Measurements from ENCODE around the gene ATP9B. TPM values are rescaled to one million over a fixed set of nuclear protein-coding genes. Genes with fewer than 3 reads are reported as not detected.

Gene ATP9B
- total RNA-seq, 1 donor from 2014 or later, result 13.7 TPM

DNA sequence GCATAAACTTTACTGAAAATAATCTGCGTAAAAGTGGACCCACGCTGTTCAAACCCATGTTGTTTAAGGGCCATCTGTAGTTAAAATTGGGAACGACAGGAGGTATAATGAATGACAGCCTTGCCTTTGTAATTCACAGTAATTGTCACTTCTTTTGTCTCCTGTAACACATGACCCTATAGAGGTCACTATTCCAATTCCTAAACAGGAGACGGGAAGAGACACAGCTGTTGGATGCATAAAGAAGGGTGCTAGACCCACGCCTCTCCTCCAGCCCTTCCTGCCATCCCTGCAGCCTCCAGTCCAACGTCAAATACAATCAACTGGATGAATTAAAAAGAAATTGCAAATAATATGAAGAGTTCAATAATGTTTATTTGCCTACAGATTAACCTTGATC lies 263.5 kb downstream of the ATP9B start:
- no peak for ATAC-seq (ENCODE audit: poor library complexity)
- DNase-seq, result no peak
- intact Hi-C loops (cut with DNase I), result no loop called here

DNA sequence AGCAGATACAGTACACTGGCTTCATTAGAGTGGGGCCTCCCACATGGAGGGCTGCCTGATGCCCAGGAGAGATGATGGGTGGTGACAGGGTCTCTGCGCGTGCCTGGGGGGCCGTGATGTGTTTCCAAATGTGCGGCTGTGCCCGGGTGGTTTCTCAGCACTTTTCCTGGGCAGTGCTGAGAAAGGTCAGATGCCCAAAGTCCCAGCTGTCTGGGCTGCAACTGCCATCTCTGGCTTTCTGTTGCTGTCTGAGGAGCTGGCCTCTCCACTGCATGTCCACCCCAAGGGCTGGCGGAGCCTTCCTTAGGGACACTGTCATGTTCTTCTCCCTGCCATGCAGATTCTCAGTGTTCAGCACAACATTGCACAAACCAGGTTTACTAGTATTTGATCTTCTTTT lies 263.9 kb downstream of the ATP9B start:
- intact Hi-C loops (cut with DNase I), result no loop called here
- no peak for ATAC-seq (ENCODE audit: poor library complexity)
- DNase-seq, result no peak

DNA sequence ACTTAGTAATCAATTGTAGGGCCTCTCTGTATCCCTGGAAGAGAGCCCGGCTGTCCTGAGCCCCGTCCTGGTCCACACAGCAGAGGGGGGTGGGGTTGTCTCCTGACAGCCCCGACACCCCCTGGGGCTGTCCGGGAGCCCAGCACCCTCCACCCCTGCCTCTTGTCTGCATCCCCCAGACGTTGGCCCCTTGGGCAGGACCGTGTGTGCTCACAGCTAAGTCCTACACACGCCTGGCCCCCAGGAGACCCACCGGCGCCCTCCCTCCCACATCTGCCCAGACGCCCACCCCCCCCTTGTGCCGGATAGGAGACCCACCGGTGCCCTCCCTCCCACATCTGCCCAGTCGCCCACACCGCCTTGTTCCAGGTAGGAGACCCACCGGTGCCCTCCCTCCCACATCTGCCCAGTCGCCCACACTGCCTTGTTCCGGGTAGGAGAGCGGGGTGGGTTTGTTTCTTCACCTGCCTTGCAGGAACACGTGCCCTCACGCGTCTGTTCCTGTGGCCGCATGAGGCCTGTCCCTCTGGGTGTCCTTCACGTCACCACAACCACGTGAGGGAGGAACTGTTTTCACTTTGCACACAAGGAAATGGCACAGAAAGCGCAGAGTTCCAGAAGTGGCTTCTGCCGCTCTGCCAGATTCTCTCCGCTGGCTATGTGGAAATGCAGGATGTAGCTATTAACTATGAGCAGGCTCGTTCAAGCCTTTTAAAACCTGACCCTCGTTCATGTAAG lies 265.5 kb downstream of the ATP9B start:
- ATAC-seq (ENCODE audit: poor library complexity), result no peak
- DNase-seq, result no peak

DNA sequence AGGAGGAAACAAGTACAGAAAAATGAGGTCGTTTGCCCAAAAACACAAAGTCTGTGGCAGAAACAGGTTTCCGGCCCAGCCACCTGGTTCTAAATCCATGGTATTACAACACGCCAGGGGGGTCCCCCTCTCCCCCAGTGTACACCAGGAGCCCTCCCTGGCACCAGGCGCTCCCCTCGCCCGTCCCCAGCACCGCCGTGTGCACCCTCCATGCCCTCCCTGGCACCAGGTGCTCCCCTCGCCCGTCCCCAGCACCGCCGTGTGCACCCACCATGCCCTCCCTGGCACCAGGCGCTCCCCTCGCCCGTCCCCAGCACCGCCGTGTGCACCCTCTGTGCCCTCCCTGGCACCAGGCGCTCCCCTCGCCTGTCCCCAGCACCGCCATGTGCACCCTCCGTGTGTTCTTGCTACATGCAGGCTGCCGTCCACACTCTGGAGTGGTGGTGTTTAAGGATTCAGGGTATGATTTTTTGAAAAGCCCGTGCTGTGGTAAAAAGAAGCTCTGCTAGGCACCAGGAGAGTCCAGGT lies 266.7 kb downstream of the ATP9B start:
- intact Hi-C loops (cut with DNase I), result no loop called here
- no peak for ATAC-seq (ENCODE audit: poor library complexity)
- no peak for DNase-seq

More for the DNA sequence above, 265.5 kb downstream of the ATP9B start:
- intact Hi-C loops (cut with DNase I), result no loop called here

DNA sequence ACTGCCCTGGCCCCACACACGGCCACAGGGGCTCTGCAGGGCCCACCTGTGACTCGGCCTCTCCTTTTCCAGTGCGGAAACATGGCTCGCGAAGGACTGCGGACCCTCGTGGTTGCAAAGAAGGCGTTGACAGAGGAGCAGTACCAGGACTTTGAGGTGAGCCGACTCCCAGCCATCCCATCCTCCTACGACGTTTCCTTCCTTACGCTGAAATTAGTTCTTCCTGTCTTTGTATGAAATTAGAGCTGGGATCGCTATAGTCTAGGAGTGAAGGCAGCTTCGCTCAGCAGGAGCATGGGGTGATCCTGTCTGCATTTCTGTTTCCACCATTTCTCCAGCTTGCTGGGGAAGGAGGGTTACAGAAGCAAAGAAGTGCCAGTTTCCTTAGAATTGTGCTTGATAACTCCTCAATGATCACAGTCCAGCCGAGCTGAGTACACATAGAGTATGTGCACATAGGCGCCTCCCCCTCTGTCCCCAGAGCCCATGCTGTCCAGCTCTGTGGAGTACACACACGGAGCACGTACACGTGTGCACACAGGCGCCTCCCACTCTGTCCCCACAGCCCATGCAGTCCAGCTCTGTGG lies 267.5 kb downstream of the ATP9B start:
- ATAC-seq (ENCODE audit: poor library complexity), result no peak
- no peak for DNase-seq
- intact Hi-C loops (cut with DNase I), result no loop called here

DNA sequence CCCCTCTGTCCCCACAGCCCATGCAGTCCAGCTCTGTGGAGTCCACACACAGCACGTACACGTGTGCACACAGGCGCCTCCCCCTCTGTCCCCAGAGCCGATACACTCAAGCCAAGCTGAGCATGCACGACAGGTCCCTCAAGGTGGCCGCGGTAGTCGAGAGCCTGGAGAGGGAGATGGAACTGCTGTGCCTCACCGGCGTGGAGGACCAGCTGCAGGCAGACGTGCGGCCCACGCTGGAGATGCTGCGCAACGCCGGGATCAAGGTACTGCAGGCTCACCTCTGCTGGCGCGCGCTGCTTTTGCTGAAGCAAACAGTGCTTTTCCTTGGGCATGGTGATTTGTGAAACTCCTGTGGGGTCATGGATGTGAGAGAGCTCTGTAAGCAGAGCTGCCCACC lies 268.0 kb downstream of the ATP9B start:
- no peak for ATAC-seq (ENCODE audit: poor library complexity)
- no peak for DNase-seq
- intact Hi-C loops (cut with DNase I), result no loop called here

DNA sequence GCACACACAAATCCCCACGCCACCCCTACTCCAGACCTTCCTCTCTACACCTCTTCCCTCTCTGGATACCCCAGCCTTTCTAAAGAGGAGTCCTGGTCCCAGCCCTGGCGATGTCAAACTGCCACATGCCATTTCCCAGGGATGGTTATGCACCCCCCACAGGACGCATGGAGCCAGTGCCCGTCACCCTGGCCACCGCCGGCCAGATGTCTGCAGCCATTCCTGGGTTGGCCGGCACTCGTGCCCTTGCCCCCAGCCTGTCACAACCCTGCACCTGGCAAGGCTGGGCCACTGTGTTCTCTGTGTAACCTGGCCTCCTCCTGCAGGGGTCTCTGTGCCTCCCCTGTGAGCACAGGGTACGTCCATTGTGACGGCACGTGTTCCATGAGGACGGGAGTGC lies 268.4 kb downstream of the ATP9B start:
- intact Hi-C loops (cut with DNase I), result no loop called here
- no peak for ATAC-seq (ENCODE audit: poor library complexity)
- DNase-seq, result no peak

DNA sequence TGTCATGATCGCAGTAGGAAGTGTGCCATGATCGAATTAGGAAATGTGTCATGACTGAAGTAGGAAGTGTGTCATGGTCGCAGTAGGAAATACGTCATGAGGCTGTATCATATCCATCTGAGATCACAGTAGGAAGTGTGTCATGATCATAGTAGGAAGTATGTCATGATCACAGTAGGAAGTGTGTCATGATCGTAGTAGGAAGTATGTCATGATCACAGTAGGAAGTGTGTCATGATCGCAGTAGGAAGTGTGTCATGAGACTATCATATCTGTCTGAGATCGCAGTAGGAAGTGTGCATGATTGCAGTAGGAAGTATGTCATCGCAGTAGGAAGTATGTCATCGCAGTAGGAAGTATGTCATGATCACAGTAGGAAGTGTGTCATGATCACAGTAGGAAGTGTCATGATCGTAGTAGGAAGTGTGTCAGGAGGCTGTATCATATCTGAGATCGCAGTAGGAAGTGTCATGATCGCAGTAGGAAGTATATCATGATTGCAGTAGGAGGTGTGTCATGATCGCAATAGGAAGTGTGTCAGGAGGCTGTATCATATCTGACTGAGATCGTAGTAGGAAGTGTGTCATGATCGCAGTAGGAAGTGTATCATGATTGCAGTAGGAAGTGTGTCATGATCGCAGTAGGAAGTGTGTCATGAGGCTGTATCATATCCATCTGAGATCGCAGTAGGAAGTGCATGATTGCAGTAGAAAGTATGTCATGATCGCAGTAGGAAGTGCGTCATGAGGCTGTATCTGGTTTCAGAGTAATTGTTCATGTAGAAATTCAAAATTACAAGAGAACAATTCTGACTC lies 270.1 kb downstream of the ATP9B start:
- intact Hi-C loops (cut with DNase I), result no loop called here
- DNase-seq (no peak), ATAC-seq (ENCODE audit: poor library complexity) (no peak)

DNA sequence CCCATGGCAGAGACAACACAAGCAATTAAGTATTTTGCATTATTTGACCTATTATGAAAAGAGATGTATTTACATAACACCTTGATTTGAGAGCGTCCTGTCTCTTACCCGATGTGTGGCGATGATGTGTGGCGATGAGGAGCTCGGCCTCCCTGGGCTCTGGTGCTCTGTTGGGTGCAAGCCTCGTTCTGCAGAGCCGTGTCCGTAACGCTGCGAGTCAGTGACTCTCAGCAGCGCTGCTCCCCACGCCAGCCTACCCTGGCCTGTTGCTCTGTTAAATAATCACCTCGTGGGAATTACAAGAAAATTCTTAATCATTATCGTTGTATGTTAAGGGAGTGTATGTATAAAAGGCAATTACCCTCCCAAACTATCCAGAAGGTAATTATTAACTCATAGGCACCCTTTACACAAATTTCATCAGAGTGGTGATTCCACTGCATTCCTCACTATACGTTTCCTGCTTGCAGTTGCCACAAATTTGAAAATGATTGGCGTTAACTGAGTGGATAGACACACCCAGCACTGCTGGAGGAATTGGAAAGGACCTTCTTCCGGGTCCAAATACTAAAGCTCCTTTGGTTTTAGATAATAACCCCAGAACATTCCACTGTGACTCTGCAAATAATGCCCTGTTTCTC lies 274.5 kb downstream of the ATP9B start:
- DNase-seq (no peak), ATAC-seq (ENCODE audit: poor library complexity) (no peak)
- intact Hi-C loops (cut with DNase I), result no loop called here

DNA sequence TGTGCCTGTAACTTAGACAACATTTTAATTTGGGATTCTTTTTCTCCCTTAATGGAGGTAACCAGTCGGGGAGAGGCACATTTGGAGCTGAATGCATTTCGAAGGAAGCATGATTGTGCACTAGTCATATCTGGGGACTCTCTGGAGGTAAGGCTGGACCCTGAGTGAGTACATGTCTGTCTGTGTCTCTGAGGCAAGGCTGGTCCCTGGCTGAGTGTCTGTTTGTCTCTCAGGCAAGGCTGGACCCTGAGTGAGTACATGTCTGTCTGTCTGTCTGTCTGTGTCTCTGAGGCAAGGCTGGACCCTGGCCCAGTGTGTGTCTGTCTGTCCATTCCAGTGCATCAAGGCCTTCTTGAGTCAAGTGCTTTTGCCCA lies 275.0 kb downstream of the ATP9B start:
- ATAC-seq (ENCODE audit: poor library complexity), result no peak
- DNase-seq, result no peak
- intact Hi-C loops (cut with DNase I), result no loop called here

DNA sequence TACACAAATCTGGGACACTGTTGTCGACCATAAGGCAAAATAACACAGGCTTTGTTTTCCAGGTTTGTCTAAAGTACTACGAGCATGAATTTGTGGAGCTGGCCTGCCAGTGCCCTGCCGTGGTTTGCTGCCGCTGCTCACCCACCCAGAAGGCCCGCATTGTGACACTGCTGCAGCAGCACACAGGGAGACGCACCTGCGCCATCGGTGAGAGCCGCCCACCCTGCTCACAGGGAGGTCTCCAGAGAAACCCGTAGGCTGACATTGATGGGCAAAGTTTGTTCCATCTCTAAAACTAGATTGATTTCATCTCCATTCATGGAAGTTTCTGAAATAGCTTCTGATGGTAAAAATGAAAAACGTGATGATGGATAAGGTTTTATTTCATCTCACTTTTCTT lies 276.2 kb downstream of the ATP9B start:
- intact Hi-C loops (cut with DNase I), result no loop called here

DNA sequence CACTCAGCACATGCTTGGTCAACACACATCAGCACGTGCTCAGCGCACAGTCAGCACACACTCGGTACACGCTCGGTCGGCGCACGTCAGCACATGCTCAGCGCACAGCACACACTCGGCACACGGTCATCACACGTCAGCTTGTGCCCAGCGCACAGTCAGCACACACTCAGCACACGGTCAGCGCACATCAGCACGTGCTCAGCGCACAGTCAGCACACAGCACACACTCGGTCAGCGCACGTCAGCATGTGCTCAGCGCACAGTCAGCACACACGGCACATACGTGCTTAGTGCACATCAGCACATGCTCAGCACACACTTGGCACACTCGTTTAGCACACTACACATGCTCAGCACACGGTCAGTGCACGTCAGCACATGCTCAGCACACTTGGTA lies 276.8 kb downstream of the ATP9B start:
- ATAC-seq (ENCODE audit: poor library complexity), result no peak
- intact Hi-C loops (cut with DNase I), result no loop called here

More for the DNA sequence above, 276.2 kb downstream of the ATP9B start:
- ATAC-seq (ENCODE audit: poor library complexity) (no peak), DNase-seq (no peak)

DNA sequence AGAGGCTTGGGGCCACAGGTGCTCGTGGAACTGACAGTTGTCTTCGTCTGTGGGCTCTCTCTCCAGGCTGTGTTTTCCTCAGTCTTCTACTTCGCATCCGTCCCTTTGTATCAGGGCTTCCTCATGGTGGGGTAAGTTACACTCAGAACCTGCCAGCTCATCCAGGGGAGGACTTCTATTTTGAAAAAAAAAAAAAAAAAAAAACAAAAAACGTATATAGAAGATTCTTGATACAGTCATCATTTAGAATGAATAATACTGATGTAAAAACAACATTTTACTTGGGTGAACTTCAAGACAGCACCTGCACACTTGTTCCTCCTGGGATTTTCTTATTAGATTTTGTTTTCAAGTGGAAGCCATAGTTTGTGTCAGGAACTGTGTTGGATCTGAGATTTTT lies 278.9 kb downstream of the ATP9B start:
- intact Hi-C loops (cut with DNase I), result no loop called here
- no peak for ATAC-seq (ENCODE audit: poor library complexity)

More for the DNA sequence above, 276.8 kb downstream of the ATP9B start:
- no peak for DNase-seq

DNA sequence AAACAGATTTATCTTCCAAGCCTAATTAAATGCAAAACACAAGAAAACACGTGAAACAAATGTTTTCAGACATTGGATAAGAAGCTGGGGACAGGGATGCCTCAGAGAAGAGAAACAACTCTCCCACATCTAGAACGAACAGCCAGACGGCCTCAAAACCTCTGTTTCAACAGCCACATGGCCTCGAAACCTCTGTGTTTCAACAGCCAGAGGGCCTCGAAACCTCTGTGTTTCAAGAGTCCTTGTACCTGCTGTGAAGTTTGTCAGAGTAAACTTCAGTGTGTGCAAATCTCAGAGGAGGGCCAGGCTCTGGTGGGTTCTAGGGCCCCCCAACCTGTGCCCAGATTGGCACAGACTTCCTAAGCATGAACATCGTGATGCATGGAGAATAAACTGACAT lies 283.2 kb downstream of the ATP9B start:
- intact Hi-C loops (cut with DNase I), result no loop called here
- no peak for ATAC-seq (ENCODE audit: poor library complexity)
- no peak for DNase-seq

More for the DNA sequence above, 278.9 kb downstream of the ATP9B start:
- DNase-seq, result no peak

DNA sequence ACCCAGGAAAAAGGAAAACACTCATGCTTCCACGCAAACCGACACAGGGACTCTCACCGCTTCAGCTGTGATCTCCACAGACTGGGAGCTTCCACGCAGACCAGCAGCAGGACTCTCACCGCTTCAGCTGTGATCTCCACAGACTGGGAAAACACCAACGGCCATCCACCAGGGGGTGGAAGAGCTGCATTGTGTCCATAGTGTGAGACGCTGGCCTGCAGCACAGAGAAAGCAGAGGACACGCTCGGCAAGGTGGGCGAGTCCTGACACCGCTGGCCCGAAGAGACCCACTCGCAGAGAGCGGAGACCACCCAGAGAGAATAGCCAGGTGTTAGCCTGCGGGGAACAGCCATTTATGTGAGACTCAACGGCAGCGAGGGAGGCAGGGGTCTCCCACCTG lies 284.1 kb downstream of the ATP9B start:
- ATAC-seq (ENCODE audit: poor library complexity) (no peak), DNase-seq (no peak)
- intact Hi-C loops (cut with DNase I), result no loop called here

DNA sequence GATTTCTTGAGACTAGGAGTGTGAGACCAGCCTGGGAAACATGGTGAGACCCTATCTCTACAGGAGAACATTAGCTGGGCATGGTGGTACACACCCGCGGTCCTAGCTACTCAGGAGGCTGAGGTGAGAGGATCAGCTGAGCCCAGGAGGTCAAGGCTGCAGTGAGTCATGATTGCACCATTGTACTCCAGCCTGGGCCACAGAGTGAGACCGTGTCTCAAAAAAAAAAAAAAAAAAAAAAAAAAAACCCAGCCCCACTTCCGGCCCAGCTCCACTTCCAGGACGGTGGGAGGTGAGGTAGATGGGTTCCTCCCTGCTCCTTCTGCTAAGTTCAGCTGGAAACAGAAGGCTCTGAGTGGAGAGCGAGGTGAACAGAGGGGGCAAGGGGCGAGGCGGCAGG lies 285.2 kb downstream of the ATP9B start:
- DNase-seq (no peak), ATAC-seq (ENCODE audit: poor library complexity) (no peak)
- intact Hi-C loops (cut with DNase I), result no loop called here

DNA sequence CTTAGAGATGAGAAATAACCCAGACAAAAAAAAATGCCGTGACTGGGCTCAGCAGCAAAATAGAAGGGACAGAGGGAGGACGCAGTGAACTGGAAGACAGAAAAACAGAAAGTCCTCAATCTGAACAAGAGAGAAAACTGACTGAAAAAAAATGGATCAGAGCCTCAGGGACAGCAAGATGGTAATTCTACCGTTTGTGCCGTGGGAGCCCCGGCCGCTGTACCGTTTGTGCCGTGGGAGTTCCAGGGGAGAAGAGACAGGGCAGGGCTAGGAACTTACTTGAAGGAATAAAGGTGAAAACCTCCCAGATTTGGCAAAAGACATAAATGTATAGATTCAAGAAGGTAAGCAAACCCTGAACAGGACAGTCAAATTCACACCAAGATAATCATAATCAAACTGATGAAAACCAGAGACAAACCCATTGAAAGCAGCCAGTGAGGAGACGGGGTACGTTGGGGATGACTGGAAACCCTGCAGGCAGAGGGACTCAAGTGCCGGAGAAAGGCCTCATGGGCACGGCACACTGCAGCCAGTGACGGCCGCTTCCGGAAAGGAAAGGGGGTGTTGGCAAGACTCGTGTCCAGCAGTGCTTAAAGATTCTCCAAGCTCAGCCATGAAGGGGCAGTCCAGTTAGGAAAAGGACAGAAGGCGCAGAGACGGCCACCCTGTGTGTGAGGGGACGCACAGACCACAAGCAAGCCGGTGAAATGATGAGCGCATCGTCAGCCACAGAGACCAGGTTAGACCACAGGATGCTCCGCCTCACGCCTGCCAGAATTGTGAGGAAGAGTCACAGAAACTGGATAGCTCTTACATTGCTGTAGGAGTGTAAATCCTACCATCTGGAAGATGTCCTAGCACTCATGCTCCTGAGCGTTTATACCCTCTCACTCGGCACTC lies 286.5 kb downstream of the ATP9B start:
- DNase-seq (no peak), ATAC-seq (ENCODE audit: poor library complexity) (no peak)
- intact Hi-C loops (cut with DNase I), result no loop called here

DNA sequence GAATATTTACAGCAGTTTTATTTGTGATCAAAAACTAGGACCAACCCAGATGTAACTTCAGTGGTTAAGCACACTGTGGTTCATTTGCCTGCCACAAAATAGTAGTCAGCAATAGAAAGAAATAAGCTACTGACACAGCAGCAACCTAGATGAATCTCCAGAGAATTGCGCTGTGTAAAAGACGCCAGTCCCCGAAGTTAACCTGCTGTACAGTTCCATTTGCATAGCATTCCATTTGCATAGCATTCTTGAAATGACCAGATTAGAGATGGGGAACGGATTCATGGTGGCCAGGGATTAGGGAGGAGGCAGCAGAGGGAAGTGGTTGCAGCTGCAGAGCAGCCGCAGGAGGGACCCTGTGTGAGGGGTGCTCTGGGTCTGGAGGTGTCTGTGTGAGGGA lies 287.2 kb downstream of the ATP9B start:
- ATAC-seq (ENCODE audit: poor library complexity) (no peak), DNase-seq (no peak)
- intact Hi-C loops (cut with DNase I), result no loop called here

Data from Right ventricle myocardium superior (tissue), 1 donor.